Measurements from ENCODE around the gene E2F6. TPM values are rescaled to one million over a fixed set of nuclear protein-coding genes. Genes with fewer than 3 reads are reported as not detected.

Gene E2F6
- total and polyA plus RNA-seq, 10 of the 15 experiments (the other 5 are each of a cell fraction or from before 2014, with no cell fraction given), result 4.2 to 15.5 (median 11.3) TPM

DNA sequence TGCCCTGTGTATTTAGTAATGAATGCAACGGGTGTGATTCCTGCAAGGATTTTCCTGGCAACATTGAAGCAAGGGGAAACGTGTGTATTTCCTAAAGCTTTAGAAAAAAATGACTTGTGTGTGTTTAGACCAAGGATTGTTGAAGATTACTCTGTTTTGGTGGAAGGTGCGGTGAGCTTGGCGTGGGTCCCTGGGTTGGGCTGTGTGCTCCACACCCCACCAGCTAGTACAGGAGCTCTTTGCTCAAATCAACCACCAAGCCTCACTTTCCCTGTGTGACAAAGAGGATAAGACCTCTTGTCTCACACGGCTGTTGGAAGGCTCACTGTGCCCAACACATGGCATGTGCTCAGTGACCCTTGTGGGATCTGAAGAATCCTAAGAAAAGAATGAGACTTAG lies 46.5 kb upstream of the E2F6 start:
- no peak overlapping the region for H3K4me3 ChIP-seq
- ATAC-seq (no peak), FAIRE-seq (no peak), DNase-seq (ENCODE audit: low read depth, low spot score) (no peak)
- H3K27me3 ChIP-seq (replicated peaks in 1 of 2; ENCODE audit: control insufficient read depth in 2 of 2, insufficient read depth in 2 of 2, low read length in 1 of 2), result no peaks in the 10 kb centered on the region; a peak in 1 of 4 replicates
- TF ChIP-seq CBFB (IDR thresholded peaks at IDR 0.05; ENCODE audit: low read depth) (no peak), HDGF (IDR thresholded peaks at IDR 0.05) (no peak), STAT3 (IDR thresholded peaks at IDR 0.05; ENCODE audit: low read depth, low read length) (no peak), NR2C2 (IDR thresholded peaks at IDR 0.05; ENCODE audit: borderline replicate concordance, control insufficient read depth, insufficient read length, low read depth) (no peak), ZNF384 (IDR thresholded peaks at IDR 0.05; ENCODE audit: borderline replicate concordance, low read depth, low read length) (no peak), CHD4 (IDR thresholded peaks at IDR 0.05) (no peak), ZBED1 (IDR thresholded peaks at IDR 0.05; ENCODE audit: borderline replicate concordance) (no peak)
- TF ChIP-seq, protein P1, sequence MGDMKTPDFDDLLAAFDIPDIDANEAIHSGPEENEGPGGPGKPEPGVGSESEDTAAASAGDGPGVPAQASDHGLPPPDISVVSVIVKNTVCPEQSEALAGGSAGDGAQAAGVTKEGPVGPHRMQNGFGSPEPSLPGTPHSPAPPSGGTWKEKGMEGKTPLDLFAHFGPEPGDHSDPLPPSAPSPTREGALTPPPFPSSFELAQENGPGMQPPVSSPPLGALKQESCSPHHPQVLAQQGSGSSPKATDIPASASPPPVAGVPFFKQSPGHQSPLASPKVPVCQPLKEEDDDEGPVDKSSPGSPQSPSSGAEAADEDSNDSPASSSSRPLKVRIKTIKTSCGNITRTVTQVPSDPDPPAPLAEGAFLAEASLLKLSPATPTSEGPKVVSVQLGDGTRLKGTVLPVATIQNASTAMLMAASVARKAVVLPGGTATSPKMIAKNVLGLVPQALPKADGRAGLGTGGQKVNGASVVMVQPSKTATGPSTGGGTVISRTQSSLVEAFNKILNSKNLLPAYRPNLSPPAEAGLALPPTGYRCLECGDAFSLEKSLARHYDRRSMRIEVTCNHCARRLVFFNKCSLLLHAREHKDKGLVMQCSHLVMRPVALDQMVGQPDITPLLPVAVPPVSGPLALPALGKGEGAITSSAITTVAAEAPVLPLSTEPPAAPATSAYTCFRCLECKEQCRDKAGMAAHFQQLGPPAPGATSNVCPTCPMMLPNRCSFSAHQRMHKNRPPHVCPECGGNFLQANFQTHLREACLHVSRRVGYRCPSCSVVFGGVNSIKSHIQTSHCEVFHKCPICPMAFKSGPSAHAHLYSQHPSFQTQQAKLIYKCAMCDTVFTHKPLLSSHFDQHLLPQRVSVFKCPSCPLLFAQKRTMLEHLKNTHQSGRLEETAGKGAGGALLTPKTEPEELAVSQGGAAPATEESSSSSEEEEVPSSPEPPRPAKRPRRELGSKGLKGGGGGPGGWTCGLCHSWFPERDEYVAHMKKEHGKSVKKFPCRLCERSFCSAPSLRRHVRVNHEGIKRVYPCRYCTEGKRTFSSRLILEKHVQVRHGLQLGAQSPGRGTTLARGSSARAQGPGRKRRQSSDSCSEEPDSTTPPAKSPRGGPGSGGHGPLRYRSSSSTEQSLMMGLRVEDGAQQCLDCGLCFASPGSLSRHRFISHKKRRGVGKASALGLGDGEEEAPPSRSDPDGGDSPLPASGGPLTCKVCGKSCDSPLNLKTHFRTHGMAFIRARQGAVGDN (IDR thresholded peaks at IDR 0.05), result no peak
- H3K79me2 ChIP-seq (ENCODE audit: control insufficient read depth, insufficient read depth, low read length), result no peaks in the 10 kb centered on the region
- no peaks in the 10 kb centered on the region for H3K36me3 ChIP-seq (ENCODE audit: control insufficient read depth in 2 of 2, insufficient read depth in 2 of 2, low read length in 1 of 2)
- H3K4me1 ChIP-seq (ENCODE audit: control insufficient read depth, insufficient read depth, low read length), result no peaks in the 10 kb centered on the region
- no peaks in the 10 kb centered on the region for H3K9me3 ChIP-seq (replicated peaks; ENCODE audit: control insufficient read depth, insufficient read depth, low read length)
- ChIA-PET CTCF (interaction anchor here (1.0 to 1.2 kb wide), 2 partner anchors 15 to 70 kb away, joined by 3 to 4 read pairs; no protein-coding TSS in a partner anchor), RAD21 (ENCODE audit: unreplicated experiment) (no interaction called here), SMC1A (ENCODE audit: uncharacterized antibody, unreplicated experiment) (interaction anchor here (1.4 kb wide), 1 partner anchor 12 kb away, joined by 4 read pairs; no protein-coding TSS in a partner anchor), POLR2A (no interaction called here)
- in situ Hi-C loops (cut with MboI) (no loop called here), intact Hi-C loops (cut with micrococcal nuclease; ENCODE audit: unreplicated experiment) (no loop called here)
- no peak overlapping the region for H3K27ac ChIP-seq (ENCODE audit: control insufficient read depth, insufficient read depth)
- WGBS (ENCODE audit: insufficient coverage, insufficient replicate concordance, low lambda C conversion rate, missing lambda C conversion rate), result 40% methylated on average over 5 of the region's 5 CpGs
- no peak overlapping the region for H3K4me2 ChIP-seq (ENCODE audit: control insufficient read depth, insufficient read depth)
- H3K9ac ChIP-seq (ENCODE audit: control insufficient read depth, insufficient read depth, low read length), result no peak overlapping the region
- no peak overlapping the region for H2AFZ ChIP-seq (ENCODE audit: control insufficient read depth, low read depth, low read length)
- no peaks in the 10 kb centered on the region; the same call in 1 of the 2 replicates for H4K20me1 ChIP-seq (ENCODE audit: control insufficient read depth, insufficient read depth)
- BruUV-seq (replicated peaks), result no TSS peak
